Activated CD4-positive, alpha-beta T cell treated with anti-CD3 and anti-CD28 coated beads, Interleukin-2, Interleukin-4, amounts not matched to agents 100 ng/mL and 50 ng/mL, durations not matched to agents 16 hours and 8 hours (primary cell): ENCODE measurements around the gene RALY.
A peak's percentile ranks its signal among the peaks of the same experiment; 100 is the strongest.

Source experiments
- DNase-seq: peaks from one replicate; pipeline ENCODE4 v3.0.0-alpha.2; 2020; ENCODE audit warnings: low spot score

Gene RALY

GRCh38 chr20:33993576-33994221 lies at the start of gene RALY:
Gene RALY (plus strand): TSS chr20:33993911. CDS start chr20:34072075, 78,164 bp downstream.
- peak; percentile 96 for DNase-seq

GRCh38 chr20:33944914-33945313 lies 48.8 kb upstream of the RALY start:
- no peak for DNase-seq

GRCh38 chr20:33945391-33946081 lies 48.2 kb upstream of the RALY start:
- no peak for DNase-seq

DNA sequence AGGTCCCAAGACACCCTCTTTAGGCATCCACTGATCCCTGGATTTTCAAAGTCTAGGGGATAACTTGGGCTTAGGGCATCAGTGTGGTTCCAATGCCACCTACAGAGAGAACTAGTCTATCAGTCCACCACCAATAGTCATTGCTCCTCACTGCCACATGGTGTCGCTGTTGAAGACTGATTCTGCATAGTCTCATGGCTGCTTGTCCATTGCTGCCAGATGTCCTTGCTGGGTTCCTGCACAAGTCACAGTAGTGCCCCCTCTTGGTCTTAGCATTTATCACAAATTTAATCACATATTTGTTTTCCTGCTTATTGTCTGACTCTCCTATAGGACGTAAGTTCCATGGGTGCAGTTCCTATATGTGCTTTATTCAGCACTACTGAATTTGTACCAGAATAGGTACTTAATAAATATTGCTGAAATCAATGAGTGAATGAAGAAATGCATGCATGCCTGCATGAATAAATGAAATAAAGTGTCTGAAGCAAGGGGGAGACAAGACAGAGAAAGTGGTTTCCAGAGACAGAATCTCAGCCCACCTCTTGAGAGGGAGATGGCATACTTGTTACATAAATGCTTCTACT lies 45.9 kb upstream of the RALY start:
- peak; percentile 52 for DNase-seq

GRCh38 chr20:33948480-33948879 lies 45.2 kb upstream of the RALY start:
- DNase-seq = no peak

GRCh38 chr20:33951171-33951570 lies 42.5 kb upstream of the RALY start:
- DNase-seq = no peak

DNA sequence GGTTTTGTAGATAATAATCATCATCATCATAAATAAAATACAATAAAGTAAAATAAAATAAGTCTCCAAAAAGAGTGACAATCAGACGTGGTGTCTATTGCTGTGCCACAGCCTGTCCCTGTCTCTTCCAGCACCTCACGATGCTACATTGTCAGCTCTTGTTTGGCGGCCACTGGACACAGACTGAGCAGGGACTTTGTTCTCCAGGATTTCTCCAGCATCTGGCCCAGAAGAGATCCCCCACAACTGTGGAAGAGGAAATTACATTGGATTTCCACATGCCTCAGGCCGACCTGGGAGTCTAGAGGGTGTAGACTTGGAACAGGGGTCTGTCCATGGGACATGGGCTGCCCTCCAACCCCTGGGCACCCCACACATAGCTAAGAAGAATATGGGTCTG lies 39.2 kb upstream of the RALY start:
- no peak for DNase-seq

DNA sequence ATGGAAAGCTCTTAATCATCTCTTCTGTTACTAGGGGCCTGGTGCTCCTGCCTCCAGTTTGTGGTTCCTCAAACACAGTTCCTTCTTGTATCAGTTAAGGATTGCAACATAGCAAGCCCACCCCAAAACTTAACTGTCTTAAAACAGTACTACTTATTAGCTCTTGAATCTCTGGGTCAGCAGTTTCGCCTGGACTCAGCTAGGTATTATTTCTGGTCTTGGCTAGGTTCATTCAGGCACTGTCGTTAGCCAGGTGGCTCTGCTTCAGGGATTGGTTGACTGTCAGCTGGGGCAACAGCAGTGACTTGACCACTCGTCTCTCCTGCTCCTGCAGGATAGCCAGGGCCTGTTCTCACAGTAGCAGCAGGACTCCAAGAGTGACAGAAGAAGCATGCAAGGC lies 30.0 kb upstream of the RALY start:
- no peak for DNase-seq

DNA sequence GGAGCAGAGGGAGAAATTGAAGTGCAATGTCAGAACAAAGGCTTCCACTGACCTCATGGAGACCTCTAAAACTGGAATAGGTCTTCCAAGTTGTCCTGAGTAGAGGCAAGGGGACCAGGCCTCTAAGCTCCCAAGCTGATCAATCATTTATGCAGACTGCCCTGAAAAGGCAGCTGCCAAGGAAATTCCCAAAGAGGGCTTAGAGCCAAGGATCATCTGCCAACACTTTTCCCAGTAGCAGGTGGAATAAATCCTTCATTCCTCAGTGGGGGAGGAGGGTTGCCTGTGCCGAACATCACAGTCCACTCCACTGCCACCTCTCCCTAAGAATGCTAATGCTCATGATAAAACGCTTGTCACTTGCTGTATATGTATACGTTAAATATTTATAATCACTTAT lies 29.3 kb upstream of the RALY start:
- no peak for DNase-seq

- DNase-seq = no peak
These were observed 26.6 kb upstream of the RALY start for GRCh38 chr20:33967126-33967525.

DNA sequence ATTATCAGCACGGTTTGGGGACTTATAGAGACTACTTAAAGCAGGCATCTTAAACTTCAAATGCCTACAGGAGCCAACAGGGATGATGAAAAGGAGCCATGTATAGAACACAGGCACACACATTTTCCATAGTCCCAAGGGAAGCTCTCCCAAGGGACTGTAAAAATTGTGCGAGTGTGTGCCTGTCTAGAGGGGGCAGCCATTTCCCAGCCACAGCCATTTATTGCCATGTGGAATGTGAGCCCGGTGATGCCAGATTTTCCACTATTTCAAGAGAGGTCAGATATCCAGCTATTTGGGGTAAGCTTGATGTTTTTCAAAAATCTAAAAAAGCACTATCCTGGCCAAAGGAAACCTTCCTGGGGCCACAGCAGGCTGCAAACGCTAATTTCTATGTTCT lies 24.1 kb upstream of the RALY start:
- no peak for DNase-seq

- DNase-seq = no peak
These were observed 23.5 kb upstream of the RALY start for GRCh38 chr20:33970229-33970628.

GRCh38 chr20:33971147-33971975 lies 22.4 kb upstream of the RALY start:
- no peak for DNase-seq

DNA sequence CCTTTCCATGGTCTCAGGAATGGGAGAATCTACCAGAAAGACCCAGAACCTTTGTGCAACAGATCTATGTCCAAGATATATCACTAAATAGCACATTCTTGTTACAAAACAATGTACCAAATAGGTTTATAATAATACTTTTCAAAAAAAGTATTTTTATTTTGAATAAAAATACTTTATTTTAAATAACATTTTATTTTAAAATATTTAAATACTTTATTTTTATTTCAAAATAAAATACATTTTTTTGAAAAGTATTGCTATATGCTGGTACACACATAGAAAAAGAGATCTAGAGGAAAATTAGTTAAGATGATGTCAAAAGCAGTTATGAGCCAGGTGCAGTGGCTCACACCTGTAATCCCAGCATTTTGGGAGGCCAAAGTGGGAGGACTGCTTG lies 16.8 kb upstream of the RALY start:
- no peak for DNase-seq

DNA sequence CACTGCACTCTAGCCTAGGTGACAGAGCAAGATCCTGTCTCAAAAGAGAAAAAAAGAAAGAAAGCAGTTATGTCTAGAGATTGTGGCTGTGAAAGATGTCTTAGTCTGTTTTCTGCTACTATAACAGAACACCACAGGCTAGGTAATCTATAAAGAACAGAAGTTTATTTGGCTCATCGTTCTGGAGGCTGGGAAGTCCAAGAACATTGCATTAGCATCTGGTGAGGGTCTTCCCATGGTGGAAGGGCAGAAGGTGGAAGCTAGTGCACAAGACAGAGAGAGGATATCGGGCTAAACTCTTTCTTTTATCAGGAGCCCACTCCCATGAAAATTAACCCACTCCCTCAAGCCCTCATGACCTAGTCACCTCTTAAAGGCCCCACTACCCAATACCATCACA lies 16.2 kb upstream of the RALY start:
- DNase-seq = no peak

- no peak for DNase-seq
These were observed 14.6 kb upstream of the RALY start for GRCh38 chr20:33979094-33979493.

DNA sequence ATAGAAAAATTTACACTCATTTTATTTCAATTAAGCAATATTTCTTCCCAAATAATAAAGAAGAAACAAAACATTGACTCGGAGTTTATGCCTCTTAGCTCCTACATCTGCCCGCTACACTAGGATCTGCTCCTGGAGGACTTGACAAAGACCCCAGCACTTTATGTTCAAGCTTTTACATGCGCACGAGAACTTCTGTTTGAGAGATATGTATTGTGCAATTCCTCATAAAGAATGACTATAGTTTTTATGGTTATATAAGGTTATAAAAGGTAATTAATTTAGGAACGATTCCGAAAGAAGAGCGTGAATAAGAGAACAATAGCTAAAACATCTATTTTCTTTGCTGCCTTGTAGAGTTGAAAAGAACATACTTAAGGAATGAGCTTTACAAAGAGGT lies 12.4 kb upstream of the RALY start:
- DNase-seq = no peak

DNA sequence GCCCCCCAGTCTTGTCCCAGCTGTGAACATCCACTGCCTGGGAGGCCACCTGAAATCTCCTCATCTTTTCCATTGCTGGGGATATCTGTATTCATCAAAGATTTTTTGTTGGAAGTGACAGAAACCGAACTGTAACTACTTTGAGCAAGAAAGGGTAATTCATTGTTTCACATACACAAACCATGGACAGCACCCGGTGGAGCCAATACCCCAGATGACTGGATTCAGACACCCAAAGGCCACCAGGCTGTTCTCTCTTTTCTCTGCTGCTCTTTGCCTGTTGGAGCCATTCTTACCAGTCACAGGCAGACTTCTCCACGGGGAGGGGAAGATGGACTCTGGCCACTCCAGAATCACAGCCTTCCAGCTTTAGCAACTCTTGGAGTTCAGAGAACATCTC lies 11.7 kb upstream of the RALY start:
- DNase-seq = no peak

DNA sequence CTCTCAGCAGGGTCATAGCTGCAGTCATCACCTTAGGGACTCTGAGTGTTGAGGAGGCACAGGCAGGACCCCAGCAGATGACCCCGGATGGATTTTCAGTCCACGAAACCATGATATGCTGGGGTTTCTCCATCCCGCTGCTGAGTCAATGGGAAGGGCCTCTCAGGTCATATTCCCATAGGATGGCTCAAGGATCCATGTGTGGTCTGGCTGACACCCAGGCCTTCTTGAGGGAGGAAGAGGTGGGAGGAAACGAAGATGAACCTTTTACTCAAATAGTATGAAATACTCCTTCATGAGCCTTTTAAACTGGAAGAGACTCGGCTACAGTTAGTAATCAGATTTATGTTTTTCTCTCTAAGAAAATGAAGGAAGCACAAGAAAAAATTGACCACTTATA lies 10.3 kb upstream of the RALY start:
- no peak for DNase-seq

DNA sequence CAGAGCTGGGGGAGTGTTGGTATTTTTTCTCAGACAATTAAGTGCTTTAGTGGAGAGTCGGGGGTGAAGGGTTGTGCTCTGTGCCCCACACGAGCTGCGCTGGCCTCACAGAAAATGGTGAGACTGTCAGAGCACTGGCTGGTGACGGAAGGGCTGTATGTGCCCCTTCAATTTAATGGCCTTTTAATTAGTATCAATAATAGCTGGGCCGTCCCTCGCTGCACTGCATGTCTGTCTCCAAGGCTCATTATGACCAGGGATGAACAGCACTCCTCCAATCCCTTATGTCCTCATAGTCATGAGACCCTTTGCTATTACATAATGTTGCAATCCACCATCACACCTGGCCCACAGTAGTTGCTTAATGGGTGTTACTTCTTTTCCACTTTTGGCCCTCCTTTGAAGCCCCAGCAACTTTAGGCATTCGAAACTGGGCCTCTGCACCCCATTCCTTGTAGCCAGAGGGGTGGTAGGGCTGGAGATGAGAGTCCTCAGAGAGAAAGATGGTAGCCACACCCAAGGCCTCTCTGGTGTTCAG lies 9.5 kb upstream of the RALY start:
- no peak for DNase-seq

GRCh38 chr20:33985280-33985679 lies 8.4 kb upstream of the RALY start:
- no peak for DNase-seq

DNA sequence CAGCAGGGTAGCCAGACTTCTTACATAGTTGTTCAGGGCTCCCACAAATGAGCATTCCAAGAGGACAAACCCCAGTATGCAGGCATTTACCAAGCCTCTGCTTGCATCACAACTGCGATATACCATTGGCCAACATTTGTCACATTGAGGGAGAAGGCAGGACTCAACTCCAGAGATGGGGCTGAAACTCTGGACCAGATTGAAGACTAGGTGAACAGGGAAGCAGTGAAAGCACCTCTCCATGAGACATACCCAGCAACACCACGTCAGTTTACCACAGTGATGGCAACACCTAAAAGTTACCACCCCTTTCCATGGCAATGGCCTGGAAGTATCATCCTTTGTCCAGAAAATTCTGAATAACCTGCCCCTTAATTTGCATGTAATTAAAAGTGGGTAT lies 7.9 kb upstream of the RALY start:
- no peak for DNase-seq
